Measurements from ENCODE around the gene POC1A.

DNA sequence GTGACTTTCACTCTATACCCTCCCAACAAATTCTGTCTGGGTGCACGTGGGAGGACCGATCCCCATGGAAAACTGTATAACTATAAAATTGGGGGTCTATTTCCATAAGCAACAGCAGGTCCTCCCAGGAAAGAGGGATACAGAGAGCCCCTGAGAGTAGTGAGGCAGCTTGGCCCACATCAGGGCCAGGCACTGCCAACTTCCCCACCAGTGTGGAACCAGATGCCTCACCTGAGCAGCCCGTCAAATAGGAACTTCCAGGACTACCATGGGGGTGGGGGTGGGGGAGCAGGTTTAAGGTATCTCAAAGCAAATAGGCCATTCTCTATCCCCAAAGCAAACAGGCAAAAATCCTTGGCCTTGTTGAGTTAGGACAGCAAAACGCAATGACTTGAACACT, 64.5 kb downstream of the POC1A start:
- no peak for TF ChIP-seq EZH2 (IDR thresholded peaks at IDR 0.05; ENCODE audit: low read length, unreplicated experiment)
- TF ChIP-seq, protein P1, sequence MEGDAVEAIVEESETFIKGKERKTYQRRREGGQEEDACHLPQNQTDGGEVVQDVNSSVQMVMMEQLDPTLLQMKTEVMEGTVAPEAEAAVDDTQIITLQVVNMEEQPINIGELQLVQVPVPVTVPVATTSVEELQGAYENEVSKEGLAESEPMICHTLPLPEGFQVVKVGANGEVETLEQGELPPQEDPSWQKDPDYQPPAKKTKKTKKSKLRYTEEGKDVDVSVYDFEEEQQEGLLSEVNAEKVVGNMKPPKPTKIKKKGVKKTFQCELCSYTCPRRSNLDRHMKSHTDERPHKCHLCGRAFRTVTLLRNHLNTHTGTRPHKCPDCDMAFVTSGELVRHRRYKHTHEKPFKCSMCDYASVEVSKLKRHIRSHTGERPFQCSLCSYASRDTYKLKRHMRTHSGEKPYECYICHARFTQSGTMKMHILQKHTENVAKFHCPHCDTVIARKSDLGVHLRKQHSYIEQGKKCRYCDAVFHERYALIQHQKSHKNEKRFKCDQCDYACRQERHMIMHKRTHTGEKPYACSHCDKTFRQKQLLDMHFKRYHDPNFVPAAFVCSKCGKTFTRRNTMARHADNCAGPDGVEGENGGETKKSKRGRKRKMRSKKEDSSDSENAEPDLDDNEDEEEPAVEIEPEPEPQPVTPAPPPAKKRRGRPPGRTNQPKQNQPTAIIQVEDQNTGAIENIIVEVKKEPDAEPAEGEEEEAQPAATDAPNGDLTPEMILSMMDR (conservative IDR thresholded peaks at IDR 0.05; ENCODE audit: low read depth, low read length): no peak
- no peak for TF ChIP-seq EZH2phosphoT487 (IDR thresholded peaks at IDR 0.05; ENCODE audit: borderline replicate concordance, low read length)
